GM21447 (cell line): ENCODE results near the gene MR1.
"Not testable (repeated sequence)": the region's sequence is repeated elsewhere in the genome, so short reads cannot be mapped to it uniquely, and the experiment has no call there.

ENCODE experiments used
- ATAC-seq: cut with Tn5 transposase; IDR thresholded peaks from one replicate; pipeline ENCODE4 v1.9.1; 2021; ENCODE audit not compliant: unreplicated experiment

Gene MR1

GRCh38 chr1:181028615-181029014, 5.2 kb upstream of the MR1 start:
- no peak for ATAC-seq

- ATAC-seq = no peak
Observed at GRCh38 chr1:181032535-181032934, 1.2 kb upstream of the MR1 start.

GRCh38 chr1:181033128-181033798, 520 bp upstream of the MR1 start:
- peak; percentile 21 for ATAC-seq

GRCh38 chr1:181035210-181035609, 1.4 kb downstream of the MR1 start:
- ATAC-seq = not testable (repeated sequence)

- no peak for ATAC-seq
Observed at GRCh38 chr1:181036107-181036836, 2.5 kb downstream of the MR1 start.

- ATAC-seq = no peak
Observed at GRCh38 chr1:181037386-181037785, 3.6 kb downstream of the MR1 start.

- peak; percentile 39 for ATAC-seq
Observed at GRCh38 chr1:181038399-181038873, 4.7 kb downstream of the MR1 start.

- no peak for ATAC-seq
Observed at GRCh38 chr1:181040284-181040865, 6.6 kb downstream of the MR1 start.

GRCh38 chr1:181043025-181043888, 9.5 kb downstream of the MR1 start:
- ATAC-seq = no peak

- ATAC-seq = peak; percentile 77
Observed at GRCh38 chr1:181044449-181044966, 10.7 kb downstream of the MR1 start.

- ATAC-seq = not testable (repeated sequence)
Observed at GRCh38 chr1:181045946-181046345, 12.2 kb downstream of the MR1 start.

GRCh38 chr1:181049378-181049777, 15.6 kb downstream of the MR1 start:
- no peak for ATAC-seq

GRCh38 chr1:181050922-181051321, 17.1 kb downstream of the MR1 start:
- ATAC-seq = no peak

- ATAC-seq = no peak
Observed at GRCh38 chr1:181056560-181056959, 22.8 kb downstream of the MR1 start.

GRCh38 chr1:181057079-181057478, 23.3 kb downstream of the MR1 start:
- ATAC-seq = no peak

GRCh38 chr1:181059435-181059834, 25.7 kb downstream of the MR1 start:
- no peak for ATAC-seq

GRCh38 chr1:181060066-181060465, 26.3 kb downstream of the MR1 start:
- no peak for ATAC-seq

GRCh38 chr1:181060947-181061346, 27.2 kb downstream of the MR1 start:
- not testable (repeated sequence) for ATAC-seq

- no peak for ATAC-seq
Observed at GRCh38 chr1:181061487-181061886, 27.7 kb downstream of the MR1 start.

GRCh38 chr1:181061891-181062835, 28.4 kb downstream of the MR1 start:
- ATAC-seq = peak; percentile 83
